Esophagus (tissue), 2 donors: Measurements from ENCODE around the gene CCDC178. TPM values are rescaled to one million over a fixed set of nuclear protein-coding genes. Genes with fewer than 3 reads are reported as not detected.

Experiments
- H3K27ac ChIP-seq, 2 donors: one replicate each; pipeline ENCODE4 v1.5.1; 2013; ENCODE audit warnings: low read depth in 2 of 2, mild to moderate bottlenecking in 2 of 2, inconsistent platforms in 1 of 2, low read length in 1 of 2, moderate library complexity in 1 of 2
- H3K27me3 ChIP-seq, 2 donors: one replicate each; pipeline ENCODE4 v1.6.1; 2013; ENCODE audit warnings: low read length in 2 of 2, control low read depth in 1 of 2, mild to moderate bottlenecking in 1 of 2; ENCODE audit not compliant: insufficient read depth in 2 of 2, control insufficient read depth in 1 of 2
- H3K36me3 ChIP-seq, 2 donors: one replicate each; pipeline ENCODE4 v1.6.1; 2013; ENCODE audit warnings: low read length in 1 of 2; ENCODE audit not compliant: control insufficient read depth in 2 of 2, insufficient read depth in 2 of 2
- H3K4me1 ChIP-seq, 2 donors: one replicate each; pipeline ENCODE4 v1.6.1; 2013; ENCODE audit warnings: low read length in 1 of 2; ENCODE audit not compliant: control insufficient read depth in 2 of 2, insufficient read depth in 2 of 2
- H3K4me3 ChIP-seq, 2 donors: one replicate each; pipeline ENCODE4 v1.5.1; 2013; ENCODE audit warnings: low read length in 2 of 2, mild to moderate bottlenecking in 2 of 2, low read depth in 1 of 2, moderate library complexity in 1 of 2
- H3K9me3 ChIP-seq, 2 donors: one replicate each; pipeline ENCODE4 v1.6.1; 2013; ENCODE audit warnings: mild to moderate bottlenecking in 2 of 2, low read depth in 1 of 2, low read length in 1 of 2, moderate library complexity in 1 of 2; ENCODE audit not compliant: control insufficient read depth in 2 of 2, insufficient read depth in 1 of 2
- WGBS, 2 donors: extraction: QIAGEN DNeasy Blood & Tissue Kit; methylation state at CpG; one replicate each; pipeline ENCODE4 v1.1.7; 2013; 5-methylcytosine and 5-hydroxymethylcytosine counted together
- polyA plus RNA-seq, 2 donors: library from polyadenylated mRNA; stranded (reverse); fragments of 200-250 nt; gene quantifications; one replicate each; pipeline ENCODE4 v1.2.3, GENCODE V29; 2013
- donor health status: healthy with polysubstance abuse.
- donor health status: Bipolar disorder and iron deficiency.

The CCDC178 gene
- polyA plus RNA-seq, 2 donors = 0.24 to 0.34 TPM

DNA sequence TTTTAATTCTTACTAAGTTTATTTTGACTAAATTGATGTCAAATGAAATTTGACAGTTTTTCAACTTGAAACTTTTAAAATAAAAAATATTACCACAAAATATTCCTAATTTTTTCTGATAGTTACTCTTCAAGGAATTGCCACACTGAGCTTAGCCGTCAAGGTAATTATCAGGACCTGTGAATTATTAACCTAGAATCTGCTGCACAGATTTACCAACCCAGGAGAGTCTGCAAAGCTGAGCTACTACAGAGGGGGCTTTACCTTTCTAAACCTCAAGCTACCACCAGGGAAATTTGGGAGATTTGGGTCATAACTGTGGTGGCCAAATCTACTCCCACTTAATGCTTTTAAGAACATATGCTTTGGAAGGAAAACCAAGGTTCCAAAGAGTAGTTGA is 324.6 kb downstream of the CCDC178 start:
- Histone ChIP-seq H3K27me3 (no peaks in the 10 kb centered on the region), H3K9me3 (no peaks in the 10 kb centered on the region), H3K4me1 (no peaks in the 10 kb centered on the region), H3K36me3 (no peaks in the 10 kb centered on the region), H3K27ac (no peak overlapping the region), H3K4me3 (no peak overlapping the region)
- 79 to 85% methylated on average over 1 of the region's 1 CpG for WGBS, 2 donors

DNA sequence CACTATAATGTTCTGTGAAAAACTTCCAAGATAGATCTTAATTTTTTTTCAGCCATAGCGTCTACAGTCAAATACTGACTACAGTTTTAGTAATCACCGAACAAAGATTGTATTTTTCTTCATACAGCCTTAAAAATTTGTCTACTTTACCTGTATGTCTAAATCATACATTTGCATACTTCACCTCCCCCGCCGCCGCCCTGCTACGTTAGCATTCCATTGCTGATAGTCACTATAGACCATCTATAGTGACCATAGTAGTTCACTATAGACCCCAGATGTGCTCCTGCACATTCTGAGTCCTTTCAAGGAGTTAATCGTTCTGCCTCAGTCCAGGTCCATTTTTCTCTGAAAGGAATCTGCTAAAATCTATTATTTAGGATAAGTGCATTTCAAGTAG is 325.0 kb downstream of the CCDC178 start:
- 83 to 89% methylated on average over 7 of the region's 7 CpGs for WGBS, 2 donors
- Histone ChIP-seq H3K4me1 (no peaks in the 10 kb centered on the region), H3K9me3 (no peaks in the 10 kb centered on the region), H3K27ac (no peak overlapping the region), H3K27me3 (no peaks in the 10 kb centered on the region), H3K36me3 (no peaks in the 10 kb centered on the region), H3K4me3 (no peak overlapping the region)

DNA sequence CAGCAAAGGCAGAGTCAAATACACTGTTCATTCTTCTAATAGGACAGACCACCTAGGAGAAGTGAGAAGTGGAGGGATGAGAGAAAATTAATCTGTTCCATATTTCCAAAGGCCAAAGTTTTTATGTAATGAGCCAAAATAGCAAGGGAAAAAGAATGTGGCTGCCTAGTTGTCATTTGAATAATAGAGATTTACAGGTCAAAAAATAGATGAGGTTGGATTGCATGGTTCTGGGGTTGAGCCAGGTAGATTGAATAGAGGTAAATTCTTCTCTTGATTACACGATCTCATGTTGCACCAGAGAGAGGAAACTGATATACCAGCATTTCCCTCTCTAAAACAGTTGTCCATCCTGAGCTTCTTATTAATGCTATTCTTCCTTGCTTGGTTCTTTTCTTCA is 325.8 kb downstream of the CCDC178 start:
- no peaks in the 10 kb centered on the region for H3K36me3 ChIP-seq
- WGBS, 2 donors = 47 to 55% methylated on average over 1 of the region's 1 CpG
- H3K9me3 ChIP-seq = no peaks in the 10 kb centered on the region
- no peaks in the 10 kb centered on the region for H3K27me3 ChIP-seq
- H3K4me1 ChIP-seq = no peaks in the 10 kb centered on the region
- H3K27ac ChIP-seq = no peak overlapping the region
- H3K4me3 ChIP-seq = no peak overlapping the region

DNA sequence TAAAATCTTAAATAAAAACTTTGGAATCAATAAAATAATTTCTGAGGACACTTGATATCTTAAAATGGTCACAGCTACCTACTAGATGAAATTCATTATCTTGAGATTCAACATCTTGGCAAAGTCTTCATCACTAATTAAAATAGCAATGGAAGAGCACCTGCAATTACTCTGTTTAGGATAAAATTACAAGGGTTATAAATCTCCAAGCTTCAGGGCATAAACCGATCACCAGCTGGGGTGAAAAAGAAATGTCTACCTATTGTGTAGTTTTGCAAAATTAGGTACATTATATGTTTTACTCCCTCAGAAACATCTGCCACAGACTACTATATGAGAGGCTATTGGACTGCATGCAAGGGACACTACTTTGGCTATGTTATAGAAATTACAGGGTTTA is 327.1 kb downstream of the CCDC178 start:
- Histone ChIP-seq H3K27ac (no peak overlapping the region), H3K4me1 (no peaks in the 10 kb centered on the region), H3K9me3 (no peaks in the 10 kb centered on the region), H3K4me3 (no peak overlapping the region), H3K36me3 (no peaks in the 10 kb centered on the region), H3K27me3 (no peaks in the 10 kb centered on the region)
- 78 to 81% methylated on average over 1 of the region's 1 CpG for WGBS, 2 donors

DNA sequence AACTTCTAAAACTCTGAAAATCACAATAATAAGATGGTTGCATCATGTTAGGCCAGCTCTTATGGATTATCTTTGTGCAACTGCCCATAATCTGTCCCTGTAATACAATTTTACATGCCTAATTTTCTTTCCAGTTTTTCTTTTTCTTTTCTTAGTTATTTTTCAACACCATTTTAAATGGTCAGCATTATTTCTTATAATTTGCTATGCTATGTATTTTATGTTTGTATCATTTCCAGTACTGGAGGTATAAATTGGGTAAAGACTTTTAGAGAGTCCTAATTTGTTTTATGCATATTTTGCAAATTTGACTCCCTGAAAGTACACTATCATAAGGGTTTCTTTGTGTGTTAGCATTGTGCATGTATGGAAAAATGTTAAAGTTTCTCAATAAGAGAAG is 333.0 kb downstream of the CCDC178 start:
- Histone ChIP-seq H3K27ac (no peak overlapping the region), H3K9me3 (no peaks in the 10 kb centered on the region), H3K27me3 (no peaks in the 10 kb centered on the region), H3K4me3 (no peak overlapping the region), H3K4me1 (no peaks in the 10 kb centered on the region), H3K36me3 (no peaks in the 10 kb centered on the region)

DNA sequence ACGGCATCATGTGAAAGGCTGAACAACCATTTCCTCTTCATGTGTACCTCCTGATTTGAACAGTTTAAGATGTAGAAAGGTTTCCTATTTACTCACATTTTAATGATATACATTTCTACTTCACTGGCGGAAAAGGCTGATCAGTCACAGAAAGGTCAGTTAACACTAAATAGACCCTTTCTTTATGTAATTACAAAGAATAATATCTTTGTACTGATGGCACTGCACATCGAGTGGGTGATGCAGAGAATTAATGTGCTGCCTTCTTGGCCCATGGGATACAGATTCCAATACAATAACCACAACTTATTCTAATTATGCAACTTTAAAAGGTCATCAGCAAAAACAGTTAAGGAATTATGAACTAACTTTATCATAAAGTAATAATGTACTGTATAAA is 339.2 kb downstream of the CCDC178 start:
- no peak overlapping the region for H3K4me3 ChIP-seq
- WGBS, 2 donors = 68 to 83% methylated on average over 3 of the region's 3 CpGs
- no peaks in the 10 kb centered on the region for H3K36me3 ChIP-seq
- no peaks in the 10 kb centered on the region for H3K4me1 ChIP-seq
- no peaks in the 10 kb centered on the region for H3K27me3 ChIP-seq
- H3K9me3 ChIP-seq = no peaks in the 10 kb centered on the region
- no peak overlapping the region for H3K27ac ChIP-seq

DNA sequence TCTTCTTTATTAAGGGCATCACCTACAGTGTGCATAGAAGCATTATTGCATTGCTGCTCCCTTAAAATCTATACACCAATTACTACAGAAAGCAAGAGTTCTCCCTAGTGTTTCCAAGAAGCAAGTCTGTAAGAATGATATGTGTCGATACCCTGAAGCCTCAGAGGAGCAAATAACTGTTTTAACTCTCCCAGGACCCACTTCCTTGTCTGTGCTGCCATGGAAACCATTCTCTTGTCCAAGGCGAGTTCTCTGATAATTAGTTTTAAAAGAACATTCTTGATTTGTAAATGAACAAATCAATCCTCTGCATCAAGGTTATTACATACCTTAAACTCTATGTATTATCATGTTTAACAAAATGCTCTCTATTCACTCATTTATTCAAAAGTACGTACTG is 340.9 kb downstream of the CCDC178 start:
- Histone ChIP-seq H3K27me3 (no peaks in the 10 kb centered on the region), H3K36me3 (no peaks in the 10 kb centered on the region), H3K4me3 (no peak overlapping the region), H3K4me1 (no peaks in the 10 kb centered on the region), H3K9me3 (no peaks in the 10 kb centered on the region), H3K27ac (no peak overlapping the region)
- 69 to 75% methylated on average over 3 of the region's 3 CpGs for WGBS, 2 donors

DNA sequence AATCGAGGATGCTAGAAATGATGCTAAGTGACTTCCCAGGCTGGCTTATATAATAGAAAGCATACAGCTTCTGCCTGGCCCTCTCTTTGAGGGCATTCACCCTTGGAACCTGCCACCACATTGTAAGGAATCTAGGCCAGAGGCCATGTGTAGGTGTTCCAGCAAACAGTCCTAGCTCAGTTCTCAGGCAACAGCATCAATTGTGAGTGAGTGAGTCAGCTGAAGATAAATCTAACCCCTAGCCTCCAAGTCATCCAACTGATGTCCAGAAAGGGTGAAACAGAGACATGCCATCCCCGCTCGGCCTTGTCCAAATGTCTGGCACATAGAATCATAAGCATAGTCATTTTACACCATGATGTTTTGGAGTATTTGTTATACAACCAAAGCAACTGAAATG is 343.4 kb downstream of the CCDC178 start:
- WGBS, 2 donors = 95 to 99% methylated on average over 3 of the region's 3 CpGs
- H3K9me3 ChIP-seq = no peaks in the 10 kb centered on the region

DNA sequence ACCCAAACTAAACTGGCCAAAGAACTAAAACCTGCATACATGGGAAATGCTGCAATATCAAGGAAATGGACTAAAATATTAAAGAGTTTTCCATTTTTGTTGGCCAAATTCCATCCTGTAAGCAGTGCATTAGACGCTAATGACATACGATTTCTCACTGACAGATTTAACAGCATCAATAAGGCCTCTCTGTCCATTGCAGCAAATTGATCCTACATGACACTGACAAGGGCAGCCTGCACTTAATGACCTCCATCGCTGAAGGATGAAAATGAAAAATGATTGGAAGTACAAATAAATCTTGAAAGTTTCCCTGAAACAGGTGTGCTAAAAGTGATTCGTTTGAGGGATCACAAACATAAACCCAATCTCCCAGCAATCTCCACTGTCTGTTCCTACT is 350.1 kb downstream of the CCDC178 start:
- whole genome bisulfite sequencing, 2 donors = 55 to 59% methylated on average over 4 of the region's 4 CpGs
- H3K4me3 ChIP-seq = no peak overlapping the region
- H3K27ac ChIP-seq = no peak overlapping the region
- no peaks in the 10 kb centered on the region for H3K27me3 ChIP-seq
- H3K9me3 ChIP-seq = no peaks in the 10 kb centered on the region
- H3K4me1 ChIP-seq = no peaks in the 10 kb centered on the region
- H3K36me3 ChIP-seq = no peaks in the 10 kb centered on the region

More for the DNA sequence above, 343.4 kb downstream of the CCDC178 start:
- no peaks in the 10 kb centered on the region for H3K4me1 ChIP-seq
- H3K36me3 ChIP-seq = no peaks in the 10 kb centered on the region
- H3K27ac ChIP-seq = no peak overlapping the region
- no peaks in the 10 kb centered on the region for H3K27me3 ChIP-seq
- no peak overlapping the region for H3K4me3 ChIP-seq

DNA sequence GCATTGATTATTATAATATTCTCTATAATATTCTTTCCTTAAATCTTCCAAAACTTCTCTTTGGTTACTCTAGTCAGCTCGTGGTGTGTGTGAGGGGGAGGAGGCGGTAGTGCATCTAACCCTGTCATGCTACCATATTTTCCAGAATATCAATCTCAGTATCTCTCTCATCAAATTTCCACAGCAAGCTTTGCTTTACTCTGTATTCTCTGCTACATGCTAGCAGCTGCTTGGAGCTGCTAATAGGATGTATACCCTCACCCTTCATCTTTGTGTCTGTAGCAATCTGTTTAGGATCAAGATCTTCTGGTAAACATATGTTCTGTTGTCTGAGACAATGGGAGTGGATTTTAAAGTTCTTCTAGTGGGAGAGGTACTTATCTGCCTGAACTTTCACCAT is 363.9 kb downstream of the CCDC178 start:
- H3K9me3 ChIP-seq = no peaks in the 10 kb centered on the region
- no peak overlapping the region for H3K27ac ChIP-seq
- H3K36me3 ChIP-seq = no peaks in the 10 kb centered on the region
- WGBS, 2 donors = 60 to 66% methylated on average over 2 of the region's 2 CpGs
- H3K4me3 ChIP-seq = no peak overlapping the region
- no peaks in the 10 kb centered on the region for H3K27me3 ChIP-seq
- no peaks in the 10 kb centered on the region for H3K4me1 ChIP-seq
